ENCODE measurements around the gene PAQR7.

Gene PAQR7

GRCh38 chr1:25885602-25886001 is 10.1 kb upstream of the PAQR7 start:
- no peak for TF ChIP-seq CTCF (IDR thresholded peaks at IDR 0.05; ENCODE audit: low read depth, low read length, missing control alignments)
- H3K4me3 ChIP-seq (ENCODE audit: low read depth, low read length) = no peak overlapping the region
- DNase-seq (ENCODE audit: low read depth) = no peak

GRCh38 chr1:25881266-25881665 is 5.8 kb upstream of the PAQR7 start:
- no peak overlapping the region for H3K4me3 ChIP-seq (ENCODE audit: low read depth, low read length)
- DNase-seq (ENCODE audit: low read depth) = no peak
- no peak for TF ChIP-seq CTCF (IDR thresholded peaks at IDR 0.05; ENCODE audit: low read depth, low read length, missing control alignments)

DNA sequence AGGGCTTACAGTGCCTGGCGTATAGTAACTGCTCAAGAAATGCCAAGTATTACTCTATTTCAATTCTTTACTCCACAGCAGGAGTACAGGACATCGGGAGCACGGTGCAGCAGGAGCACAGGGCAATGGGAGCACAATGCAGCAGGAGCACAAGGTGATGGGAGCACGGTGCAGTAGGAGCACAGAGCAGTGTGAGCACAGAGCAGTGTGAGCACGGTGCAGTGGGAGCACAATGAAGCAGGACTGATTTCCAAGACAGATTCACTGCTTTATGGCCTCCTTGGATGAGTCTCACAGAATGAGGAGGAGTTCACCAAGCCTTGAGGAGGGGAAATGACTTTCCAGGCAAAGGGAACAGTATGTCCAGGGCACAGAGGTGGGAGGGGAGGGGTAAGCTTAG is 5.0 kb upstream of the PAQR7 start:
- no peak for DNase-seq (ENCODE audit: low read depth)
- H3K4me3 ChIP-seq (ENCODE audit: low read depth, low read length) = no peak overlapping the region
- no peak for TF ChIP-seq CTCF (IDR thresholded peaks at IDR 0.05; ENCODE audit: low read depth, low read length, missing control alignments)

DNA sequence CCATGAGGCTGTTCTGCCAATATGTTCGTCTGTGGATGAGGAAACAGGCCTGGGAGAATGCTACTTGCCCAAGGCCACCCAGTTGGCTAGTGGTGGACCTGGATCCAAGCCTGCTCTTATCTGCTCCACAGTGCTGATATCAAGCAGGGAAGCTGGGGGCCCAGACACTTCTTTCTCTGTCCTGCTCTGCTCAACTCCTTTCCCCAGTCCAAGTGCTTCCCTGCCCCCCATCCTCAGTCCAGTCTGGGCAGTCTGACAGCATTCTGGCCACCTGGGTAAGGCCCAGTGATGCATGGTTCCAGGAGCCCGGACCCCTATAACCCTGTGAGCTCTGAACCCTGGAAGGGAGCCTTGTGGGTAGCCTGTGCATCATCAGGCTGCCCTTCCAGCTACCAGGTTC is 4.2 kb upstream of the PAQR7 start:
- H3K4me3 ChIP-seq (ENCODE audit: low read depth, low read length) = no peak overlapping the region
- DNase-seq (ENCODE audit: low read depth) = no peak
- no peak for TF ChIP-seq CTCF (IDR thresholded peaks at IDR 0.05; ENCODE audit: low read depth, low read length, missing control alignments)

- no peak overlapping the region for H3K4me3 ChIP-seq (ENCODE audit: low read depth, low read length)
- no peak for TF ChIP-seq CTCF (IDR thresholded peaks at IDR 0.05; ENCODE audit: low read depth, low read length, missing control alignments)
- DNase-seq (ENCODE audit: low read depth) = no peak
Measured at GRCh38 chr1:25878690-25879089, 3.2 kb upstream of the PAQR7 start.

DNA sequence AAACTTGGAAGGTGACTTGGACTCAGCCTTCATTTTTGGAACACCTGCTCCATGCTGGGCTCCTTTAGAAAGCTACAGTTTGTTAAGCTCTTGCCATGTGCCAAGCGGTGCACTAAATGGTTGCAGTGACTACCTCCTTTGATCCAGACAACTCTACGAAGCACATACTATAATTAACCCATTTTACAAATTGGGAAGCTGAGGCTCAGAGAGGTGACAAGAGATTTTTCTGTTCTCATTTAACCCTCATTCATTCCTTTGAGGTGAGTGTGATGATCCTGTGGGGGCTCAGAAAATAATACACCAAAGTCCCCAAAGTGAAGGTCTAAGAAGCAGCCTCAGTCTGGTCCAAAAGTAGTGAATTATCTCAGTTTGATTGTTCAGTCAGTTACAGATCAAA is 1.6 kb upstream of the PAQR7 start:
- TF ChIP-seq CTCF (IDR thresholded peaks at IDR 0.05; ENCODE audit: low read depth, low read length, missing control alignments) = no peak
- H3K4me3 ChIP-seq (ENCODE audit: low read depth, low read length) = no peak overlapping the region
- DNase-seq (ENCODE audit: low read depth) = no peak

DNA sequence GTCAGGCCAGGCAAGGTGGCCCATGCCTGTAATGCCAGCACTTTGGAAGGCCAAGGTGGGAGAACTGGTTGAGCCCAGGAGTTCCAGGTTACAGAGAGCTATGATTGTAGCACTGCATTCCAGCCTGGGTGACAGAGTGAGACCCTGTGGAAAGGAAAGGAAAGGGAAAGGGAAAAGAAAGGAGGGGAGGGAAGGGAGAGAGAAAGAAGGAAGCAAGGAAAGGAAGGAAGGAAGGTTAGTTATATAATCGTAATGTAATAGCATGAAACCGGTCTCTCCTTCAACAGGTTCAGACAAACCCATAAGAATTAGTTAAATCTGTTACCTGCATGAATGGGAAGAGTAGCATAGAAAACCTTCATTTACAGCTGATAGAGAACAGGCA is 1.2 kb upstream of the PAQR7 start:
- DNase-seq (ENCODE audit: low read depth) = no peak
- no peak for TF ChIP-seq CTCF (IDR thresholded peaks at IDR 0.05; ENCODE audit: low read depth, low read length, missing control alignments)
- H3K4me3 ChIP-seq (ENCODE audit: low read depth, low read length) = no peak overlapping the region

Data from GM12864 (cell line).